HepG2 (cell line): ENCODE data around the gene CRY1.

Source experiments
- ZNF143 ChIP-seq: sonication (generic); formaldehyde crosslinking; IDR thresholded peaks from 2 replicates; pipeline ENCODE4 v1.4.0; 2020; ENCODE audit warnings: missing genetic modification reagents
- TF ChIP-seq, protein P1 (sequence below), 2 experiments: IDR thresholded peaks; 2 replicates each; pipeline ENCODE4 v1.6.1; 2011 to 2012; ENCODE audit warnings: low read length in 2 of 2, borderline replicate concordance in 1 of 2, low read depth in 1 of 2, mild to moderate bottlenecking in 1 of 2, moderate library complexity in 1 of 2

- TF ChIP-seq, protein P1, sequence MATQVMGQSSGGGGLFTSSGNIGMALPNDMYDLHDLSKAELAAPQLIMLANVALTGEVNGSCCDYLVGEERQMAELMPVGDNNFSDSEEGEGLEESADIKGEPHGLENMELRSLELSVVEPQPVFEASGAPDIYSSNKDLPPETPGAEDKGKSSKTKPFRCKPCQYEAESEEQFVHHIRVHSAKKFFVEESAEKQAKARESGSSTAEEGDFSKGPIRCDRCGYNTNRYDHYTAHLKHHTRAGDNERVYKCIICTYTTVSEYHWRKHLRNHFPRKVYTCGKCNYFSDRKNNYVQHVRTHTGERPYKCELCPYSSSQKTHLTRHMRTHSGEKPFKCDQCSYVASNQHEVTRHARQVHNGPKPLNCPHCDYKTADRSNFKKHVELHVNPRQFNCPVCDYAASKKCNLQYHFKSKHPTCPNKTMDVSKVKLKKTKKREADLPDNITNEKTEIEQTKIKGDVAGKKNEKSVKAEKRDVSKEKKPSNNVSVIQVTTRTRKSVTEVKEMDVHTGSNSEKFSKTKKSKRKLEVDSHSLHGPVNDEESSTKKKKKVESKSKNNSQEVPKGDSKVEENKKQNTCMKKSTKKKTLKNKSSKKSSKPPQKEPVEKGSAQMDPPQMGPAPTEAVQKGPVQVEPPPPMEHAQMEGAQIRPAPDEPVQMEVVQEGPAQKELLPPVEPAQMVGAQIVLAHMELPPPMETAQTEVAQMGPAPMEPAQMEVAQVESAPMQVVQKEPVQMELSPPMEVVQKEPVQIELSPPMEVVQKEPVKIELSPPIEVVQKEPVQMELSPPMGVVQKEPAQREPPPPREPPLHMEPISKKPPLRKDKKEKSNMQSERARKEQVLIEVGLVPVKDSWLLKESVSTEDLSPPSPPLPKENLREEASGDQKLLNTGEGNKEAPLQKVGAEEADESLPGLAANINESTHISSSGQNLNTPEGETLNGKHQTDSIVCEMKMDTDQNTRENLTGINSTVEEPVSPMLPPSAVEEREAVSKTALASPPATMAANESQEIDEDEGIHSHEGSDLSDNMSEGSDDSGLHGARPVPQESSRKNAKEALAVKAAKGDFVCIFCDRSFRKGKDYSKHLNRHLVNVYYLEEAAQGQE (IDR thresholded peaks at IDR 0.05; ENCODE audit: borderline replicate concordance in 1 of 2, low read depth in 1 of 2, low read length in 2 of 2), result no peak
- no peak for TF ChIP-seq ZNF143 (CRISPR knock-in tag)
Observed at GRCh38 chr12:107102294-107102693, 8.9 kb upstream of the CRY1 start.
